ACHN (cell line): Measurements from ENCODE around the gene SLCO2A1.

Experiments used
- DNase-seq: peaks from one replicate; pipeline ENCODE4 v3.0.0-alpha.2; 2015
- in situ Hi-C: cut with HindIII; loops from 2 replicates; pipeline ENCODE4 v1.10.0; 2017; ENCODE audit warnings: low sequenced_read_pairs, low pct_ligation_motif_present, low pct_unique_long_range_greater_than_20kb

Gene SLCO2A1

DNA sequence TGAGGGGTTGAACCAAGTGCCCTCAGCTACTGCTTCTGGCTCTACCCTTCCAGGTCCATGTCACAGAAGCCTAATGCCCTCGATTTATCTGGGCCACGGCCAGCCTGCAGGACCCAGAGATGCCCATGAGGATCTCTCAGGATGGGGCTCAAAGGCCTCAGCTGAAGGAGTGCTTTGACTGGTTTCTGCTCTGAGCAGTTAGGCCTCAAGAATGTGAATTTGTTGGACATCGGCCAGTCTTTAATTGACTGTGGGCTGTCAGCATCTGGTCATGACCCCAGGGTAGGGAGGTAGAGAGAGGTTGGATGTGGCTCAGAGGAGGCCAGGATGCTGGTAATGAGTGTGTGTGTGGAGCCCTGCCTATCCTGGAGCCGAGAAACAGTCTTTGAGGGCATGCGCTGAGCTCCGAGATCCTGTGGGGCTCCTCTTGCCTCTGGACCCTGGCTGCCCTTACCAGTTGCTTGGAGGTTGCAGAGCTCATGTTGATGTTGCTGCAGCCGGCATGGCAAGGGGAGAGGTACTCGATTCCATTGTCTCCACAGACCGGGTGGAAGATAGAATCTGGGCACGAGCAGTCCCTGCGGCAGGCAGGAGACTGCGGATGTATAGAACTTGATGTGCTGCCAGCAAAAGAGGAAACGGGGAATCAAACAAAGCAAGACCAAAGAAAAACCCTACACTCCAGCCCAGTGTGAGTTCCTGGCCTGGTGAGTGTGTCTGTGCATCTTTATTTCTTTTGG is 84.9 kb downstream of the SLCO2A1 start:
- in situ Hi-C loops, result no loop called here
- peak; percentile 69 for DNase-seq

DNA sequence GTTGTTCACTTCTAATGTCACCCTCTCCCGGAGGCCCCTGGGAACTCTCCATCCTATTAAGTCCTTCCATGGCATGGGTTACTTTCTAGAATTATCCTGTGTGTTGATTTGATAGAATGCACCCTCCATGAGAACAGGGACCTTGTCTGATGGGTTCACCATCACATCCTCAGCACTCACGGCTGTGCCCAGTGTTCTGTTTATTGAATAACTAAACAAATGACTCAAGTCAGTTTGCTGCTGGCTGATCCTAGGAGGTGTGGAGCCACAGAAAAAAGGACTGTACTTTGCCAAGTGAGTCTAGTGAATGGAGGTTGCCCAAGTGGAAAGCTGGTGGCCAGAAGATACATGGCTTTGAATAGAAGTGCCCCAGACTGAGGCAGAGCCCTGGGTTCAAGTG is 85.5 kb downstream of the SLCO2A1 start:
- in situ Hi-C loops, result no loop called here
- DNase-seq, result peak; percentile 62

DNA sequence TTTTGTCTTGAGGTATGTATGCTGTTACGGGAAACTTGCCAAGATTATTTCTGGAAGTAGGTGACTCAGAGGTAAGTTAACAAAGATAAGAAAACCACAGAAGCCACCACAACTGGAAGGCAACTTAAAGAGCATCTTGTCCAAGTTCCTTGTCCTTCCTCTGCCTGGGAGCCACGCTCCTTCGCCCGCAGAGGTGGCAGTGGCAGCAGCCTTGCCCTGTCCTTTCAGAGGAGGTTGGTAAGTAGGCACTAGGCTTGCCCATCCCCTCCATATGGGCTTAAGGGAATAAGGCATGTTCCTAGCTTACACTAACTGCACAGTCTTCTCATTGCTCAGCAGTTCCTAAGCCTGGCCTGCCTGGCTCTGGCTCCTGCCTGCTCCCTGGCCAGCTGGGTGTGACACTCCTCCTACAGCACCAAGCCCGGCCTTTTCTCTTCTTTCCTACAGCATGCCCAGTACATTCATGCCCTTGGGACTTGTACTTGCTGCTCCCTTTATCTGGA is 86.0 kb downstream of the SLCO2A1 start:
- in situ Hi-C loops, result no loop called here
- peak; percentile 83 for DNase-seq

DNA sequence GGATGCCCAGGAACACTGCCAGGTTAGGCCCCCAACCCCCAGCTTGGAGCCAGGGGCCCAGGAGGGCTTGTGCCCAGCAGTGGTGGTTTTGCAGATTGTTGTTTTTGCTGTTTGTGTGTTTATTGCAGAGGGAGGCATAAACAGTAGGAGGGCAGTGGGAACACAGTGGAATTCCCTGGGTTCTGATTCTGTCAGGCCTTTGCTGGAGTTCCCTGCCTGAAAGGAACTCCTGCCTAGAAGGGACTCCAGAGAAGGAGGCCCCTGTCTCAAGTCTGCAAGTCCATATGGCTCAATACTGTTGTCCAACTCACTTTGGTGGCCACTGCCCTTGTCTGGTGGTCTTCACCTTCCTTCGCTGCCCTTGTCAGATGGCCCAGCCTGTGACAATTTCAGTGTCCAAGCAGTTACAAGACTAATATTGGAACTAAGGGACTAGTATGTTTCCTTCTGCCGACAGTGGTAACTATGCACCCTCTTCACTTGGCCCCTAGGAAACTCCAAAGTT is 86.6 kb downstream of the SLCO2A1 start:
- in situ Hi-C loops, result no loop called here

DNA sequence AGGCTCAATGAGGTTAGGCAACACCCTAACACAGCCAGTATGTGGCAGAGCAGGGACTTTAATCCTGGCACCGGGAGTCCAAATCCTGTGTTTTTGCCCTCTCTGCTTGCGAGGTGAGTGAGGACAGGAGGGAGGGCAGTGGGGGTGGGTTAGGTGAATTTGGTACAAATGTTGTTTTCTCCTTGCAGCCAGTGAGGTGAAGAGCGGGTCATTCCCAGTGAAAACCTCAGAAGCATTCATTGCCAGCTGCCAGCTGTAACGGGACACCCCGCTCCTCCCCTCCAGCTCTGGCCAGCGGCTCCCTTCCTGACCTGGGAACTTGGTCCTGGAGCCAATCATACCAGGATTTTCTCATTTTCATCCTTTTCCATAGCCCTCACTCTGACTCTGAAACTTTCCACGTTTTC is 88.3 kb downstream of the SLCO2A1 start:
- no peak for DNase-seq
- in situ Hi-C loops, result no loop called here

More for the DNA sequence above, 86.6 kb downstream of the SLCO2A1 start:
- no peak for DNase-seq

DNA sequence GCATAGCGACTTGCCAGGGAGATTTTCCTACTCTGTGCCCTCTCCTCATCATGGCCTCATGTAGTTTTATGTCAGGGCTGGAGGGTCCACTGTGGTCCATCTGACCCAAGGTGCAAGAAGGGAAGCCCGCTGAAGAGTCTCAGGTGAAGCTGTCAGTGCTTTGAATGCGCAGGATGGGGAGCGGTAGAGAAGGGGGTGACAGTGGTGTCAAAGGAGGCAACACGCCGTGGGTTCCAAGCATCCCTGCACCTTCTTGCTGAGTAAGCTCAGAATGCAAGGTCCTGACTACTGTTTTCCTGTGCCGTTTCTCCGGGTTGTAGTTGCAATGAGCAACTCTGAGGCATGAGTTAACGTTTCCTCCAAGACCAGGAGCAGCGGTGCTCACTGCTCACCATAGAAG is 89.2 kb downstream of the SLCO2A1 start:
- DNase-seq, result no peak
- in situ Hi-C loops, result no loop called here

DNA sequence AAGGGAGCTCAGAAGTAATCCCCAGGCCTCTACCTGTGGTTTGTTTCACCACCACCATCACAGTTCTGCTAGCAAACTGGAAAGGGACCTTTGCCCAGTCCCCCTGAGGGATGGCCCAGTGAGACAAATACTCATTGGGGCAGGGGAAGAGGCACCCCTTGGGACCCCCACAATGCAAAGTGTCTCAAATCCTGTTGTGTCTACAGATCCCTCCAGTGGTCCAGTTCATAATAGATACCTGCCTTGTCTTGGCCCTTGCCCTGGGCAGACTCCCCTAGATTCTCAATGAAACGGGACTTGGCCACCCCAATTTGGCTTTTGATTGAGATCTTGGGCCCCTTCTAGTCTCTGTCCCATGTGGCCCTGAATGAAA is 90.3 kb downstream of the SLCO2A1 start:
- no peak for DNase-seq
- in situ Hi-C loops, result no loop called here

DNA sequence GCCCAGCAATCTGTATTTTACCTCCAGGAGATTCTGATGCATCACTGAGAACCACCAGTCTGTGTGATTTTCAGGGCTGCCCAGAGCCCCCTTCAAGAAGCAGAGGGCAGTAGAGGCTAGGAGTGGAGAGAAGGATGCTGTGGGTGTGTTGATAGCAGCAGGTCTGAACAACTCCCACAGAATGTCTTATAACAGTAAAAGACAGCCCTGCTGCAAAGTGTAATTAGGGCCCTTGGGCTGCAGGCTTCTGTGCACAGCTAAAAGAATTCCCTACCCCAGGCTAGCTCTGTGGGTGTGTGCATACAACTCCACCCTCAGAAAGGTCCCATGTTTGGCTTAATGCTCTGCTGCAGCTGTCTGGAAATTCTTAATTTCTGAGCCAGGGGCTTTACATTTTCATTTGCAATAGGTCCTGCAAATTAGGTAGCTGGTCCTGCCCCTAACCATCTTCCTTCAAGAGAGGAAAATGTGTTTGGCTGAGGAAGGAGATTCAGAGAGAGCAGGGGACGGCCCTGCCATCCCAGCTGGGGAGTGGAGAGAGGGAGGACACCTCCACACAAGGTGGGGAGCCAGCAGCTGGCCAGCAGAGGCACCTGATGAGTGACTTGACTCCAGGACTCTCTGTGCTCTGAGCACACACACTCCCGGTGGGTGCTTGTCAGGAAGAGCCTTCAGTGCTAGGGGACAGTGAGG is 90.8 kb downstream of the SLCO2A1 start:
- DNase-seq, result peak; percentile 19

DNA sequence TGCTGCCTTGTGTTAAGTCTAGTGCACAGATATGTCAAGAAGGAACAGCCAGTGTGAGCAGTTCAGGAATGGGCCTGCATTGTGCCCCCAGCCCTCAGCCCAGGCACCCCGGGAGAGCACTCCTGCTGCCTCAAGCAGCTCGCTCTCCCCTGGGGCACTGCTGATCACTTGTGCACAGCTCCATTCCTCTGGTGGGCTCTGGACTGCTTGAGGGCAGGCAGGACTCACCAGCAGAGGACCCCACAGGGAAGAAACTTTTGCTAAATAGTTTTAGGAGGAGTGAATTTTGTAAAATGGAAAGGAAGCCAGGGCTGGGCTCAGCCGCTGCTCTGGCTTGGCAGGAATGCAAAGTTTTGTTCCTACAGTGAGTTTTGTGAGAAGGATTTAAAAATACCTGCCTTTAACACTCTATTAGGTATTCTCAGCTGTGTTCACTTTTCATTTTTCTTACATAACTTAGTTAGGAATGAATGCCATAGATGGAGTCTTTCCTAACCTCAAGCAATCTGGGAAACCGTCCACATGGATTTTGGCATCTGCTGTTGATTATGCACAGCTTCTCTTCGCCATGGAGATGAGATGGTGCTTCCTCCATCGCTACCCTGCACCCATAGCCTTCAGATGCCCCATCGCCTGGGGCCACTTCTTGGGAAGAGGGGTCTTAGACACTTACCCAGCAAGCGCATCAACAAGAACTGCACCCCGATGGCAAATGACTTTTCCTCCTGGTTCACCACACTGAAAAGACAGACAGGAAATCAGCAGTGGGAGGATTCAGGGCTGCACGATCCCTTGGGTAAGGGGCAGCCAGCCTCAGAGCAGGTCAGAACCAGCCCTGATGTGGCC is 91.7 kb downstream of the SLCO2A1 start:
- in situ Hi-C loops, result no loop called here
- DNase-seq, result no peak

More for the DNA sequence above, 90.8 kb downstream of the SLCO2A1 start:
- in situ Hi-C loops, result no loop called here

DNA sequence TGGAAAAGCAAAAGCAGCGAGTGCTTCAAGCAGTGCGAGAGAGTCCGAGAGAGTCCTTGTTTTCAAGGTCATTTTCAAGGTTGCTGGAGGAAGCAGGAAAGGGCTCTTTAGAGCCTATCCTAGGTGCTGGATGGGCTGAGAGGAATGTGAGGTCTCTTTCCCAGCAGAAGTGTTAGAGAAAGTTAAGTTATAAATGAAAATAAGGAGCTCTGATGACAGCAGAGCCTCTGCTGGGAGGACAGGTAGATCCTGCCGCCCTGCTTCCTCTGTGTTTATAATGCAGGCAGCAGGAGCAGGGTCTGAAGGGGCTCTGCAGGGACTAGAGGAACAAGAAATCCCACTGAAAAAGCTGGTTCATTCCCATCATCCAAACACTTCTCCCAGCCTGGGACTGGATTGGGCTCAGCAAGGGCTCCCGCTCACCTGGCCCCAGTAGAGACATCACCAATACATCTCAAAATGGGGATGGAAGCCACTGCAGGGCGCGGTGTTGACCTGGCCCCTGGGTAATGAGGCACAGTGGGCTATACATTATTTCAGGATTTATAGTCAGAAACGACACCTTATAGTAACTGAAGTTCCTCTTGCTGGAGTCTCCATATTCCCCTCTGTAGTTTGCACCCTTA is 92.6 kb downstream of the SLCO2A1 start:
- in situ Hi-C loops, result no loop called here

DNA sequence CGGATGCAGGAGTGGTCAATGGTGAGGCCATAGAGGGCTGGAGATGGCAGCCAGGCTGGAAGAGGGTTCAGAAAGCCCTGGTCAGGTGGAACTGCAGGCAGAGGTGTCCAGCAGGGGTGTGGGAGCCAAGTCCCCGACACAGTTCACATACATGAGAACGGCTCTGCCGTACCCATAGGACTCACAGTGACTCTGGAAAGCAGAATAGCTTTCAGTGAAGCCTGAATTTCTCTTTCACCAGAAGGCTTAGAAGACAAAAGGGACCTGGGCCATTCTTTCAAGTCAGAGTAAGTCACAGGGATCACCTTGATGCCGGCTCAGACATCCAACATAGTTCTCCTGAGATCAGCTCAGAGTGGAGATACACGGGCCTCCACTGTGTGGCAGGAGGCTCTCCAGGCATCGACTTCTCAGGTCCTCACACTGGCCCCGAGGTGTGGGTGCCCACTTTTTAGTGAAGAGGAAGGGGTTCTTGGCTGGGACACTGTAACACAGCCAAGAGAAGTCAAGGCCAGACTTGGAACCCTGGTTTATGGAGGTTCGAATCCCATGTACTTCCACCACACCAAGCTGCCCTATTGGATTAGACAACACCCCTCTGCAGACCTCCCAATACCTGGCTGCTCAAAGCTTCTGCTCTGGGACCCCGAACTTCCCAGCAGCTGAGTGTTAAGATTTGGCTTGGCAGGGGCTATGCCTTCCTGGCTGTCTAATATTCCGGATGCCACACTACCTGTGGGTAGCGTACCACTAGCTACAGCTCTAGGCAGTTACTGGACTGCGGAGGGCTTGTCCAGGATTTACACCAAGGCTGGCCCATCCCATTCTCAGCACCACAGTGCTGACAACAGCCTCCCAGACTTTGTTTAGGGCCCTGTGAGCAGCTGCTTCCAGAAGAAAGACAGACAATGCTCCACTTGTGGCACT is 93.6 kb downstream of the SLCO2A1 start:
- in situ Hi-C loops, result no loop called here
- DNase-seq, result no peak

More for the DNA sequence above, 92.6 kb downstream of the SLCO2A1 start:
- no peak for DNase-seq

DNA sequence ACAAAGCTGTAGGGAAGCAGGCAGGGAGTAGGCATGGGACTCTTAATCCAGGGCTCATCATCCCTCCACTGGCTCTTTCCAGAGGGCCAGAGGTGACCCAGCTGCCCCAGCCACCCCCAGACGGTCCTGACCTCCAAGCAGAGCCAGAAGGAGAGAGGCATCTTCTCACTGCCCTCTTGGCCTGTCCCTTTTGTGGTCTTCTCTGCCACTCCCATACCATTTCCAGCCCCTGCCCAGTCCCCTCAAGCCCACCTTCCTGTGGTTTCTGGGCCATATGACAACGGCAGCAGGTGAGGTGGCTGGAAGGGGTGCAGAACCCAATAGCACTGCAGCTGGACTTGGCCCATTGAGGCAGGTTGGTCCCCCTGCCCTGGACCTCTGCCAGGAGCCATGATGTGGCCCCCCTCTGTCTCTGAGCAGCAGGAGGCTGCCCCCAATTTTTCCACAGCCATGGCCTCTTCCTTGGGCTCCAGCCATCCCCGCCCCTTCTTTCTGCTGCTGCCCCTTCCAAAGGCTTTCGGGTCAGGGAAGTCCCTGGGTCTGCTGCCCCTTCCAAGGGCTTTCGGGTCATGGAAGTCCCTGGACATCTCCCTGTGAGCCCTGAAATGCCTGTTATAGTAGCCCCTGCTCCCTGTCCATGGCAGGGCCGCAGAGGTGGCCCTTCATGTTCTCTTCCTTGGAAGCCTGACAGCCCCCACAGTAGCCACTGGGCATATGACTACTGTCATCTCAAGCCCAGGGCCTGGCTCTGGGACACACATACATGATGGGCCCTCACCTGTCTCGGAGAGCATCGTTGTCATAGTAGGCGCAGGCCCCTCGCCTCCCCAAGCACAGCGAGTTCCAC is 94.5 kb downstream of the SLCO2A1 start:
- in situ Hi-C loops, result no loop called here

DNA sequence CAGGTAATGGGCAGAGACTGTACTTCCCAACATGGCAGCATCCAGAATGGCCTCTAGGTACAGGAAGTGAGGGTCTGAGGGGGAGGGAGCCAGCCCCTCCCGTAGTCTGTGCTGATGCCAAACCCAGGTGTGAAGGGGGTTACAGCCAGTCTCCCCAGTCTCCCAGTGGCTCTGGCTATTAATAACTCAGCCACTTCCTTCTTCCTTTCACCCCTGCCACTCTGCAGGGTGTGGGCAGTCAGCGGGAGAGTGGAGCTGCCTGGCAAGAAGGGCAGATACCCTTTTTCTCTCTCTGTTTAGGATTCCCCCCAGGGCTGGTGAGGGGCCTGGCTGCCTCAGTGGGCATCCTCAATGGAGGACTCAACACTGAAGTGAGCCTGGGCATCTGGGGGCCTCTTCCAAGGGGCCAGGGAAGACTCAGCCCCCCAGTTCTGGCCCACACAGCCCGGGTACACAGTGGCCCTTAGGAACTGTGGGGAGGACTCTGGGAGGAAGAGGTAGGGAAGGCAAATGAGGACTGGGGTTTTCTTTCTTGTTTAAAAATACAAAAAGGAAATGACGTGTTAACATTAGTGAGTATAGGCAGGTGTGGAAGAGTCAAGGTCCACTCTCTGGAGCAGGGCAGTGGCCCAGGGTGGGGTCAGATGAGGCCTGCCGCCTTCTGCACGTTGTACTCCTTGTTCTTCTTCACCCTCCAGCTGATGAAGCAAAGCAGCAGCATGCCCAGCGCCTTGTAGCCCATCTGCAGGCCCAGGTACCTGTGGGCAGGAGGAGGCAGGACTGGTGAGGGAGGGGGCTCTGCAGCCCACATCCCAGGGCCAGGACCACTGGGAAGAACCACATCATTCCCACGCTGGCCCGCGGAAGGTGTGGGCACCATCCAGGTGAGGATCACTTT is 95.4 kb downstream of the SLCO2A1 start:
- in situ Hi-C loops, result no loop called here

More for the DNA sequence above, 94.5 kb downstream of the SLCO2A1 start:
- no peak for DNase-seq

DNA sequence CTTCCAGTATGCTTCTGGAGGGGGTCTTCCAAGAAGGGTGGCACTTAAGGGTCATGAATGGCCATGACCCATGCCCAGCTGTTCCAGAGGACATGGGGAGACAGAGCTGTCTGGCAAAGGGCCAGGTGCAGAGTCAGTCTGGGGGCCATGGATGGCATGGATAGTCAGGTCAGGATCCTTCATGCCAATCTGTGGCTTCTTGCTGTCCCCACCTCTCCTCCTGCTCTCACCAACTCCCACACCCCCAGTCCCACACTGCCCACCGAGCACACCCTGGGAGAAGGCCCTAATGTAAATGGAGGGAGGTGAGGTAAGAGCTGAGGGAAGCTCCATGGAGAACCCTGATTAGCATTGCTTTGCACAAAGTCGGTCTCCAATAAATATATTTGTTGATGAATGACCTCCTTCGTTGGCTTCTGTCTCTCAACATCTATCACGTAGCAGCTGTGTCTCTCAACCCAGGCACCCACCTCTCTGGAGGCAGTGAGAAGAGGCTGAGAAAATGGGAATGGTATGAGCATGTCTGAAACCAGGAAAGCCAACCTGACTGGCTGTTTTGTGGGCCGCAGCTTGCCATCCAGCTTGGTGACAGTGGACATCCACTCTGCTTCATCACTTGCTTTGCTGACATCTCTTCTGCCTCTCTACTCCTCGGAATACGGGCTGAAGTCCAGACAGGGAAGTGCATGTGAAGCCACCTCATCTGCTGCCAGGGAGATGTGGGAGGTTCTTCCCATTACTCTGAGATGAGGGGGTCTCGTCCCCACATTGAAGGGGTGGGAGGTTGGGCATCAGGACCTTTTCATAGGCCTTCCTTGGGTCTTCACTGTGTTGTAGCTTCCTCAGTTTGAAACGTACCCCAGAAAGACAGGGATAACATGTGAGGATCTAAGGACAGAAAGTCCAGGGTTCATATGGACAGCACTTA is 96.4 kb downstream of the SLCO2A1 start:
- in situ Hi-C loops, result no loop called here
- no peak for DNase-seq

More for the DNA sequence above, 95.4 kb downstream of the SLCO2A1 start:
- DNase-seq, result no peak

DNA sequence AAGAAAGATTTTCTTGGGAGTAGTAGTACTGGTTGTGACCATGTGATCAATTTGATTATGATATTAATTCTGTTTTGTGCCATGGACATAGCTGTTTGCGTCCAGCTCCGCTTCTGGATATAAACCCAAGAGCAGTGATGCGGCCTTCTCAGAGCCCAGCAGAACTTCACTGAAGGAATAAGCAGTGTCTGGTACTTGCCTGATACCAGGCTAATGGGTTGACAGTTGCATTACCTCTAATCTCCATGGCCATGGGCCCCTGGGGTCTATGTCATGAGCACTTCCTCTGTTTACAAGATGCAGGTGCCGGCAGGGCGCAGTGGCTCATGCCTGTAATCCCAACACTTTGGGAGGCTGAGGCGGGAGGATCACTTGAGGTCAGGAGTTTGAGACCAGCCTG is 97.7 kb downstream of the SLCO2A1 start:
- in situ Hi-C loops, result no loop called here
- DNase-seq, result no peak
